GM11168 (cell line): ENCODE results near the gene ABRAXAS1.

Source experiments
- in situ Hi-C: fragments of 300-500 bp; cut with MboI; formaldehyde crosslinking; loops from one replicate; pipeline ENCODE4 v1.12.0; 2022; ENCODE audit warnings: low sequenced_read_pairs; ENCODE audit not compliant: unreplicated experiment

The ABRAXAS1 gene

DNA sequence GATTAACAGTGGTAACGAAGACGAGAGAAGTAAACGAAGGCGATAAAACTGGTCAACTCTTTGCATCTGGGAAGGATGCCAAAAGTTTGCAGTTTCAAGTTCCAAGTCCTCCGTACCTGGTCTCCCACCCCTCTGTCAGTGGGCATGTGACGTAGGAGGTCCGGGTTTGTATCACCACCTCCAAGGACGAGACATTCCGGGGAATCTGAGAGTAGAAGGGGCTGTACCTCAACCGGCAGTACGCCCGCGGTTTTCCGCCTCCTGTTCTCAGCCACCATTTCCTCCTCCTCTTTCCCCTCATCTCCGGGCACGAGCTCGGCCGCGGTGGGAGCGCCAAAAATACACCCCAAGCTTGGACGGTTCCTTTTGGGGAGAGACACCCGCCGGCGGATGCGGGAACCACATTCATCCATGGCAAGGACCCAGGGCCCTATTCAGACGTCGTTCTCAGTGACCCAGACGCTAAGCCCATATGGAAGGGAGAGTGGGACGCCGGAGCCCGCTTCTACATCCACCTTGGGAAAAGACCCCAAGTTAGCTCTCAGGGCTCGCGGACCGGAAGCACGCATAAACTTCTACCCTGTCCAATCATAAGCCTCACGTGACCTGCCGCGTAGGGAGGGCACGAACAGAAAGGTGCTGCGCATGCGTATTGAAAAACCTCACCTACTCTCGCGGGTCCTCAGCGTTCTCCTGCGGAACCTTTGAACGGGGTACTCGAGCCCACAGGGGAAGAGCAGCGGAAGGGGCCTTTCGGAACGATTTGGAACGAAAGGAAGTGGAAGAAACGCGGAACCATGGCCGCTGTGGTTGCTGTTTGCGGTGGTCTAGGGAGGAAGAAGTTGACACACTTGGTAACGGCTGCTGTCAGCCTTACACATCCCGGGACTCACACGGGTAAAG, 29.4 kb downstream of the ABRAXAS1 start, which contains the start of the genes HELQ and MRPS18C:
Gene HELQ, minus strand, starts transcription at position 543 of the 903 bp plus-strand sequence. Its CDS starts 130 bp downstream, at position 413.
Gene MRPS18C, plus strand, starts transcription at position 778 of the 903 bp plus-strand sequence. Its CDS starts 20 bp downstream, at position 798.
- in situ Hi-C loops: no loop called here

DNA sequence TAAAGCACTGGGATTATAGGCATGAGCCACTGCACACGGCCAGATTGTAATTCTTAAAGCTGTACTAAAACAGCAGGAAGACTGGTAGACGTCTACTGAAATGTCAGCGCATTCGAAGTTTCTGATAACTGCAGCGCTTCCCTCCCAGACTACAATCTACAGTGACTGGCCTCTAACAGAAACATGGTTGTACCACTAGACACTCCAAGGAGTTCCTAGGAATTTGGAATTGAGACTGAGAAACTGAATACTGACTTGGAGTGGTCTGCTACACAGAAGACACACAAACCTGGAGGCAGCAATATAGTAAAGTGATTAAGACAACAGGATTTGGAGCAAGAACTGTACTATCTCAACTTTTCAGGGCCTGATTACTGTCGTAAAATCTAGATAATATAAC, 30.2 kb downstream of the ABRAXAS1 start:
- in situ Hi-C loops: no loop called here

DNA sequence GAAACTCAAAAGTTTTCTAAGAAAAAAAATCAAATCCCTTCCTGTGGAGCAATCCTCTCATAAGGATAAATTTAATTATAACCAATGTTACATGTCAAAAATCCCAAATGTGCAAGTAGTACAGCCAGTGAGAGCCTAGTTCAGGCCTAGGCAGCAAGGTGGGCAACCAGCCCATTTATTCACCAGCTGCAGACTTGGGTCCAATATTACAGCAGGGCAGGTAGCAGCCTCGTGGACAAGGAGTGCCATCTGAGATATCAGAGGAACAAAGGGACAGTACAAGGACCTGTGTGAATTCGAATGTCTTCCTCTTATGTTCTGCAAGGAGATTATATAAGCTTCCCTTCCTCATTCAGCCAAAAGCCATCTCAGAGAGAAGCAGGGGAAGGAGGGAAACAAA, 35.9 kb downstream of the ABRAXAS1 start:
- in situ Hi-C loops: no loop called here

DNA sequence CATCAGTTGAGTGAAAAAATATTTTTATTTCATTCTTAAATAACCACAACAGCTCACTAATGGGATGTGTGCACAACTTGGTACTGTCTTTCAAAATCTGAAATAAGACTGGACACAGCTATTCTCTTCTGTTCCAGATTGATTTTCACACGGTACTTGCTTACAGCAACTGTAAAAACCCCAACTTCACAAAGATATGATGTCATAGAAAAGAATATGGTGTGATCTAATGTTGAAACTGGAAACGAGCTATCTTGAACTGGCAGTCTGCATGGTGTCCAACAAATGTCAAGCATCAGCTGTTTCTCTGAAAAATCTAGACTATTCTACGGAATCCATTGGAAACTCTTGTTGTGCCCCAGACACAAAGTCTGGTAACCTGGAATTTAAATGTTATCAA, 44.0 kb downstream of the ABRAXAS1 start:
- in situ Hi-C loops: no loop called here

DNA sequence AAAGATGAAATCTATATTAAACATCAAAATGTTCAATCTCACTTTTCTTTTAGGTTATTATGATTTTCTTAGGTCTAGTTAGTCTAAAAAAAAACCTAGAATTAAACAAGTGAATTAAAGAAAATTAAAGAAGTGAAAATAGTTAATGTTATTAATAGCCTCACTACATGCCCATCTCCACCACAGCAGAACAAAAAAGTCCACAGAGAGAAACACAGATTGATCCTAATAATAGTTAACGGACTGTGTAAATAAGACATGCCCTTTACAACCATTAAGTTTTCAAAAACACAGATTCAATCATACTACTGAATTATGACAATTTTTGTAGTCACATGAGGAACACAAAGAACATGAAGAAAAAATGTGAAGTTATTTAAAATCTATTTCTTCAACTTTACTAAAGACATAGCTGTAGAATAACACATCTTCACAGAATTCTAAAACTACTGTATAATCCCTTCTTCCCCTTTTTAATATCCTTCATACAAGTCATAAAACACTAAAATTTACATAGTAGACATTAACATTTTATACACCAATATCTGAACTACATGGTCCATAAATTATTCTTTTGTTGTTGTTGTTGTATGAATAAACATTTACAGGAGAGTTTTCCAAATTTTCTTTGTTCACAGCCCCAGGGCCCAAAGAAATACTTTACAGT, 44.6 kb downstream of the ABRAXAS1 start:
- in situ Hi-C loops: no loop called here

DNA sequence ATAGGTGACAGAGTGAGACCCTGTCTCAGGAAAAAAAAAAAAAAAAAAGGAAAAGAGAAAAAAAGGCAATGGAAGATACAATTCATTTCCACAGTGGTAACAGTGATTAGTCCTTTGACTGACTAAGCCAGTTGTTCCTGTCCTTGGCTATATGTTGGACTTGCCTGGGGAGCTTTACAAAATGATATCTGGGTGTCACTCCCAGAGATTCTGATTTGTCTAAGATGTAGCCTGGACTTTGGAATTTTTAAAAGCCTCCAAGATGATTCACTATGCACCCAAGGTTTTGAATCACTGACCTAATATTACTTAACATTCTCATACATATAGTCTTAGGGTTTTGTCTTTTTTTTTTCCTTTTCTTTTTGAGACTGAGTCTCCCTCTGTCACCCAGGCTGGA, 46.2 kb downstream of the ABRAXAS1 start:
- in situ Hi-C loops: no loop called here

DNA sequence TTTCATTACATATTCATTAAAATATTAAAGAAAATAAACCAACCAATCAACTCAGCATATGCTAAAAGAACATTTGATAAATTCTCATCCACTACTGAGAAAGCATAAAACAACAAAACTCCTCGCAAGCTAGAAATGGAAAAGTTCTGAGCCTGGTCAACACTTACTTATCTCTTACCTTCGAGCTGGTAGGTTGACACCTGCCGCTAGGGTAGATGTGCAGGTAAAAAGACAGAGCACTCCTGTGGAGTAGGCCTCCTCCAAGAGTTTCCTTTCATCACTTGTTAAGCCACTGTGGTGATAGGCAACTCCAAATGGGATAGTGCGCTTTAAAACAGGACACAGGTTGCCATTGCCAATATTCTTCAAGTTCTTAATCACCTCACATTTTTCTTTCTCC, 48.2 kb downstream of the ABRAXAS1 start:
- in situ Hi-C loops: no loop called here

DNA sequence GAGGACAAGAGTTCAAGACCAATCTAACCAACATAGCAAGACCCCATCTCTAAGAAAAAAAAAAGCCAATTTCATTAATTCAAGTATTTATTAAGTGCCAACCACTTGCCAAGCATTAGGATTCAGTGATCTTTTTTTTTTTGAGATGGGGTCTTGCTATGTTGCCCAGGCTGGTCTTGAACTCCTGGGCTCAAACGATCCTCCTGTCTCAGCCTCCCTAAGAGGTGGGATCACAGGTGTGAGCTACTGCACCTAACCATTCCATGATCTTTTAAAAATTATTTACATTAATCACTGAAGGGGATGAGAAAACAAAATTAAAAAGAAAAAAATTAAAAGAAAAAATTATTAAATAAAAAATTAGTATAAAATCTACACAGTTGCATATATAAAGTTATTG, 53.7 kb downstream of the ABRAXAS1 start:
- in situ Hi-C loops: no loop called here

DNA sequence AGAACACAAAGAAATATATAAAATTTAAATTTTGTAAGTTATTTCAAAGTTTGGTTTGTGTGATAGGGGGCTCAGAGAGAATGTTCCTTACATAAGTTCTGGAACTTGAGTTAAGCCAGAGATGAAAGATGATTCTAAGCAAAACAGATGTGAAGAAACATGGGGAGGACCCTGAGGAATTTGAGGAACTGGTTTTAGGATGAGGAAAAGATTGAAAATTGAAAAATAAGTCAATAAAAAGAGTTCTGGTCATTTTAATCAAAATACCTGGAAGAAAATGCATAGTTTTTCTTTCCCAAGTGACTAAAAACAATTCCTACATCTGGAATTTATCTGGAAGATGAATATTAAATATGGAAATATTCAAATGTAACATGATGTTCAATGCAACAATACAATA, 66.7 kb downstream of the ABRAXAS1 start:
- in situ Hi-C loops: no loop called here

DNA sequence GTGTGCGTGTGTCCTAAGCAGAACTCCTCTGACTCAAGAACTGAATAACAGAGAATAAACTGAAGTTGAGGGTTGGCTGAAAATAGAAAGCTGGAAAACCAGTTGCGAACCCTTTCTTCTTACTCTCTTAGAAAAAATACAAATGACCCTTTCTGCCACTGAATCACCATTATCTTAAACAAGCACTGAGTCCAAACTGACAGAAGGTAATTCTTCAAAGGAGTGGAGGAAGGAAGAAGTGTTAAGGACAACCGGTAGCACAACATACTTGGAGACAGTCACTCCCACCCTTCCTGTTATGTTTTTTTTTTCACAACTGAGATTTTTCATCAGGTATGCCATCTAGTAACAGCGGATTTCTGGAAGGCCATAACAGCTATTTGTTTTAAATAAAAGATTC, 67.3 kb downstream of the ABRAXAS1 start:
- in situ Hi-C loops: no loop called here

DNA sequence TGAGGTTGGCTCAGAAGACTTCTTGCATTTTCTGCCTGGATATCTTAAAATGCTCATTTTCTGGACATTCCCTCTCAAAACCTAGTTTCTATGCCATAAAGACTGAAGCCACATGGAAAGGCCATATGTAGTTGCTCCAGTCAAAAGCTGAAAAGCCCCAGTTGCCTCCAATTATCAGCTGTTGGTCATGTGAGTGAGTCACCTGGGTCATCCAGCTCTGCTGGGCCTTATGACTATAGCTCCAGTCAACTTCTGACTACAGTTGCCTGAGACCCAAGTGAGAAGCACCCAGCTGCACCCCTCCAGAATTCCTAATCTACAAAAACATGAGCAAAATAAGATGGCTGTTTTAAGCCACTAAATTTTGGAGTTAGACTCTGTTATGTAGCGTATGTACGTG, 71.2 kb downstream of the ABRAXAS1 start:
- in situ Hi-C loops: no loop called here
